Fibroblast of skin of left quadriceps (primary cell): ENCODE results near the gene P4HA1.

ENCODE experiments used
- DNase-seq, 2 experiments: peaks; one replicate each; pipeline ENCODE4 v3.0.0-alpha.2; 2013; ENCODE audit warnings: low read depth in 2 of 2

Gene P4HA1

DNA sequence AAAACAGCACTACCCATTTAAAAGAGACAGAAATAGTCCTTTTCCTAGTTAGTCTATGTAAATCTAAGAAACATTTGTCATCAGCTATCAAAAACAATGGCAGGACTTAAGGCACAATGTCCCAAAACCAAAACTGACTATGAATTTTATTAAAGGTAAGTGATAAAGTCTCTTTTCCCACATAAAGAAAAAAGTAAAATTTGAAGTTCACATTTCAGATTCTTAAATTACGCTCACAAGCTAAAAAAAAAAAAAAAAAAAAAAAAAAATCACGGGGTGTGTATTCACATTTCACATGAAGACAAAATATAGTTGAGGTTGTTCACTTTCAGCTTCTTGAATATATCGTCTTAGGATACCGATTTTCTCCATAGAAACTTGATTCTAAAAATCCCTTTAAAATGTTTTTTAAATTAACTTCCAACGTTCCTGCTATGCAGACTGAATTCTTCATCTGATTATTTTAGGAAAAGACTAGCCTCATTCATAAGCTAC lies 1.6 kb downstream of the P4HA1 start:
- DNase-seq, result no peak

DNA sequence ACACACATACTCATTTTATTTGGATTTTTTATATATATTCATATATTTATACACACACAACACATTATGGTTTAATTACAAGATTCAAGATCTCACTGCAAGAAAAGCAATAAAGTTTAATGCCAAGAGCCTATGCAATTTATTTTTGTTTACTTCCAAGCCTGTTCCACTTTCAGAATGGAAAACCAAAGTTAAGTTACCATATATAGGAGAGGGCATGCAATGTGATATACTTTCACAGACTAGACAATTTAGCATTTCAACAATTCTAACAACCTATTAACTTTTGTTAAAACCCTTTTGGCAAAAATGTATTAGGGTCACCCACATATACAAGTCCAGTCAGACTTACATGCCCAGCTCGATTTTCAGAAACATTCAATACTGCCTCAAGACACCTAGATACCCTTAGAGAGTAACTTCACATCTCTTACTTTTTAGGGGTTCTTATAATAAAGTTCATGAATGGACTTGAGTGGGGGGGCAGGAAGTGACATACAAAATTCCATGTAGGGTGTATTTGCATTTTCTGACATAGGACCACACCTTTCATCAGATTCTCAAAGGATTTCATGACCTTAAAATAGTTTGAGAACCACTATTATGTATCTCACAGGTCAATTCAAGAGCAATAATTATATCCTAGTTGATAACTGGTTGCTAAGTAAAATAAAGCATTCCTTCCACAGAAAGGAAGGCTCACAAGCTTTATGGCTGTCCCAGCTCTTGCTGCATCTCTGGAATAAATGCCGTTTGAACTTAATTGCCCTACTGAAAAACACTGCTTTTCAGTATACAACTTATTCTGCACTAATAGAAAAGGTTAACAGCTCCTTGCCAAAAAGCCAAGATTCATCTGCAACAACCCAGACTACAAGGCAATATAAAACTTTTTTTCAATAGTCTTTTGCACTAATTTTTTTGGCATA lies 2.5 kb downstream of the P4HA1 start:
- no peak for DNase-seq

DNA sequence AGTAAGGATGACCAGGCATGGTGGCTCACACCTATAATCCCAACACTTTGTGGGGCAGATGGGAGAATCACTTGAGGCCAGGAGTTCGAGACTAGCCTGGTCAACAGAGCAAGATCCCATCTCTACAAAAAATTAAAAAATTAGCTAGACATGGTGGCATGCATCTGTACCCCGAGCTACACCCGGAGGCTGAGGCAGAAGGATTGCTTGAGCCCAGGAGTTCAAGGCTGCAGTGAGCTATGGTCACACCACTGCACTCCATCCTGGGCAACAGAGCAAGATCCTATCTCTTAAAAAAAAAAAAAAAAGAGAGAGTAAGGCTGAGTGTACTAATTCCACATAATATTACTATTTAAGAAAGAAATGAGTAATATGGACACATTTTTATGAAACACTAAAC lies 3.8 kb downstream of the P4HA1 start:
- no peak for DNase-seq

DNA sequence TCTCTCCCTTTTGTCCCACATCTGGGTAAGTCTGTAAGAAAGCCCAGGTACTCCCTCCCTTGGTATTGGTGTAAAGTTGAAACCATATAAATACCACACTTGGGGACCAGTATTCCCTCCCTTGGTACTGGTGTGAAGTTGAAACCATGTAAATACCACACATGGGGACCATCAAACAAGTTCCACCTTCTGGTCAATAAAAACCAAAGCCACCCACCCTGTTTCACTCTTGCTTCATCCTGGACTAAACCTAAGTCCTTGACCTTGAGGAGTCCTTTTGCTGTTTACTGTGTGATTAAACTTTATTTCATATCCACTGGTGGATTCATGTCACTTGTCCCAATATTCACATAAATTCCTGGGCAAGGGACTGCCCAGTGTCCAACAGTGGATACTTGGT lies 8.4 kb downstream of the P4HA1 start:
- no peak for DNase-seq

DNA sequence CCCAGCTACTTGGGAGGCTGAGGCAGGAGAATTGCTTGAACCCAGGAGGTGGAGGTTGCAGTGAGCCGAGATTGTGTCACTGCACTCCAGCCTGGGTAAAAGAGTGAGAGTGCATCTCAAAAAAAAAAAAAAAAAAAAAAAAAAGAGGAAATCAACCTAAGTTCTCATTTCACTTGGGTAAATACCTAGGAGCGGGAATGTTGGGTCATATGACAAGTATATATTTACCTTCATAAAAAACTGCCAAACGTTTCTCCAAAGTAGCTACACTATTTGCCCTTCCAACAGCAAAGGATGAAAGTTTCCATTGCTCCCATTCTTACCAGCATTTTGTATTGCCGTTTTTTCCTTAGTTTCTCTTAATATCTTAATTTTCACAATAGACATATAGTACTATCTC lies 9.8 kb downstream of the P4HA1 start:
- no peak for DNase-seq

DNA sequence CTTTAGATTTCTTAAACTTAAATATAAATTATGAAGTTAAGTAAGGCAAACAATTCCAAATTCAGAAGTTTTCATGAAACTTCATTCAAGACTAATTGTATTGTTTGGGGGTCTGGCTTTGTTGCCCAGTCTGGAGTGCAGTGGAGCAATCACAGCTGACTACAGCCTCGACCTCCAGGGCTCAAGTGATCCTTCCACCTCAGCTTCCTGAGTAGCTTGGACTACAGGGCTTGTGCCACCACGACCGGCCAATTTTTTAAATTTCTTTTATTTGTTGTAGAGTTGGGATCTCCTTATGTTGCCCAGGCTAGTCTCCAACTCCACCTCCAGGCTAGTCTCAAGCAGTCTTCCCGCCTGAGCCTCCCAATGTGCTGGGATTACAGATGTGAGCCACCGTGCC lies 12.5 kb downstream of the P4HA1 start:
- no peak for DNase-seq

DNA sequence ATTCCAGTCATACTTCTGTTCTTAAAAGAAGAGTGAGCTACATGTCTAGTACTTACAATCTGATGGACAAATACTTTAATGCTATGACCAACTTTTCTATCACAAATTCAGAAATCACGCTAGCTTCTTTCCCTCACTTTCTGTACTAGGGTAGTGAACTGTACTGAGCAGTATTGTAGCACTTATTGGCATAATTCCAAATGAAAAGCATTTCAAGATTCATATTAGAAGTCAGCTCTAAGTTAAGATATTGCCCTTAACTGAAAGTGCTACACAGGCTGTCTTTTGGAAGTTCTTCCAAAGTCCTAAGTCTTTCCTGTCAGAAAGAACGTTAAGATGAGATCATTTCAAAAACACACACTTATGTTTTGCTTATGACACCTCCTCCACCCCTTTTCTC lies 13.4 kb downstream of the P4HA1 start:
- no peak for DNase-seq

DNA sequence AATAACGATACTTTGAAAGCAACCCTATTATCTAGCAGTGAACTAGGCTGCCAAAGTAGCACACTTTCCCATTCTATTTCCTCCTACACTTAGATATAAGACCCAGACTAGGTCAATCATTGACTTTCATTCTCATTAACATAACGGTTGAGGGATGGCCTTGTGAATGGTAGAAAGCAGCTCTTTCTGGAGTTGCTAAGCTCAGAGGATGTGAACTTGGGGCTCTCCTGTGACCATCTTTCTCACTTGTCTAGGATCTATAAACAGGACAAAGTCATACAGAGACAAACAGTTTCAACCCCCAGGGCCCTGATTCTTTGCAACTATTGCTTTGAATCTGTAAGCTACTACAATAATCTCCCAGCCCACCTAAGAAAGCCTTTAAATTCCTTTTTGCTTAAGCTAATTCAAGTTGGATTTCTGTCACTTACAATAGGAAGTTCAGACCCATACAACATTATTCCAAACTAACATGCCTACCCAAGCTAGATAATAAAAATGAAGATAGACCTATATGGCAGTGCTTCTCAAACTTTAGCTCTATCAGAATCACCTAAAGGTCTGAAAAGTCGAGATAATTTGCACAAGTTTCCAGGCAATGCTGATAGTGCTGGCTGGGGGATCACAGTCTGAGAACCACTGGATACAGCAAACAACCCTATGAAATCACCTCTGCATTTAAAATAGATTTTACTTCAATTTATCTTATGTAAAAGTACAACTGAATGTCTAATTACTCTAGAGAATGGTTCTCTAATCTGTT lies 16.7 kb downstream of the P4HA1 start:
- DNase-seq, result no peak

DNA sequence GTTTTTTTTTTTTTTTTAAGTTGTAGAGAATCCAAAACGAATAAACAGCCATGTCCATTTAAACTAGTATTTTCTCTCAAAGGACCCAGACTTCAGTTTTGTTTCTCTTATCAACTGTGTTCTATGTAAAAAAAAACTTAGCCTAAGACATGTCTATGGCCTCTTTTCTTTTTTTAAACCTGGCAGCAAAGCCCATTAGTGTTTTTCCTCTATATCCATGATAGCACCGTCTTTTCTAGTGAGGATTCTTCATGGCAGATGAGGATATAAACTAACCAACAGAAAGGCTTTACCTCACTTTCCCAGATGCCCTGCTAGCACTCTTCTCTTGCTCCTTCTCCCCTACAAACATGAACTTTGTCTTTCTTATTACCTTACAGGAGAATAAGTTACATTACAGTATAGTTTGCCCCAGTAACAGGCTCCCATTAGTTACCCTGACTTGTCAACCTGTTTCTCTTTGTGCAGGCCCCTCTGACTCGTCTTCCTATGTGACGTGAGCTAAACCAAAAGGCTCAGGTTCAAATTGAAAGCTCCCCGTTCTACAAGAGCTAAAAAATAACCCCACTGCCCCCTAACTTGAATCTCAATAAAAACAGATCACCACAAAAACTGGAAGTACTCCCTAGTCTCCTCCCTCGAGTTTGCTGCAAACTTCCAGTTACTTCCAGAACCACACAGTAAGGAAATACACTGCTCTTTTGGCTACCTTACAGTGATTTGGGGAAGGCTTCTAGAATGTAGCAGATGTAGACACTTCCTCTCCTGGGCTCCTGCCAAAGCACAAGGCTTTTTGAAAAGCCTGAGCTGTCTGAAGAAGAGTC lies 20.1 kb downstream of the P4HA1 start:
- peak; percentile 56 to 66 for DNase-seq

DNA sequence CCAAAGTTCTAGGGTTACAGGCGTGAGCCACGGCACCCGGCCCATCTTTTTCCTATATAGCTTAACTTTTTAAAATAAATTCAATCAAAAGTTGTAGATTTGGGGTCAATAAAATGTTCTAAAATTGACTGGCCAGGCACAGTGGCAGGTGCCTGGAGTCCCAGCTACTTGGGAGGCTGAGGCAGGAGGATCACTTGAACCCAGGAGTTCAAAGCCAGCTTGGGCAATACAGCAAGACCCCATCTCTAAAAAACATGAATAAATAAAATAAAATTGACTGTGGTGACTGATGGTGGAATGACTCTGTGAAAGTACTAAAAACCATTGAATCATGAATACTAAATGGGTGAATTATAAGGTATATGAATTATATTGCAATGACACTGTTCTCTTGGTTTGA lies 20.8 kb downstream of the P4HA1 start:
- DNase-seq, result no peak

DNA sequence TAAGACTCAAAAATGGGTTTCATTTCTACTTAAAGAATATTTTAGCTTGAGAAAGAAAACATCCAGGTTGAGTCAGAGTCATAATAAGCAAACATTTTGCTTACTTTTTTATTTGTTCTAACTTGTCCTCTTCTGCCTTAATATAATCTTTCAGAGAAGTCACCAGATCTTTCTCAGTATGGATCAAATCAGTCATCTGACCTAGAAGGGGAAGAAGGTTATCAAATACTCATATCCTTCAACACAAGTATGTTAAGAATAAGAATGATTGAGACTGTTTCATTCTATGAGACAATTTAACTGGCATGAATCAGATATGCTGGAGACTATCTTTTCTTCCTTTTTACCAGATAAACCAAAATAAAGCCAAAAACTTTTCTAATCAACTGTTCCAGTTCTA lies 23.0 kb downstream of the P4HA1 start:
- no peak for DNase-seq

DNA sequence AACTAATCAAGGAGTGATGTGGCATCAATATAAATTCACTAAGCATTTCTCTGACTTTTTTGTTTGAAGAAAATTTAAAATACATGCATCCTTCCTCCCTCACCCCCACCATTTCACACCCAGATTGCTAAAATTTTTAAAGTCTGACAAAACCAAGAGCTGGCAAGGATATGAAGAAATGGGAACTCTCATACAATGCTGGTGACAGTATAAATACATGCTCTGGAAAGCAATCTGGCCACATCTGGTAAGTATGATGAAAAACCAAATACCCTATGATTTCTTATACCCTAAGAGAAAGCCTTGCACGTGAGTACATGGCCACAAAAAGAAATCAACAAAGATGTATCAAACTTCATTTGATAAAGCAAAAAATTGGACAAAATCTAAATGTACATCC lies 31.2 kb downstream of the P4HA1 start:
- no peak for DNase-seq

DNA sequence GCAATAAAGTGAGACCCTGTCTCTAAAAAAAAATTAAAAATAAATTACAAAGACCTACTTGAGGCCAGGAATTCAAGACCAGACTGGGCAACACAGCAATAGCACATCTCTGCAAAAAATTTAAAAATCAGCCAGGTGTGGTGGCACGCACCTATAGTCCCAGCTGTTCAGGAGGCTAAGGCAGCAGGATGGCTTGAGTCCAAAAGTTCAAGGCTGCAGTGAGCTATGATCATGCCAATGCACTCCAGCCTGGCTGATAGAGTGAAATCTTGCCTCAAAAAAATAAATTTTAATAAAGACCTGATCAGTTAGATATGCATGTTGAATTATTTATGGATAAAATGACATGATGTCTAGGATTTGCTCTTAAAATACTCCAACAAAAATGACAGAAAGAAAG lies 34.9 kb downstream of the P4HA1 start:
- DNase-seq, result no peak

DNA sequence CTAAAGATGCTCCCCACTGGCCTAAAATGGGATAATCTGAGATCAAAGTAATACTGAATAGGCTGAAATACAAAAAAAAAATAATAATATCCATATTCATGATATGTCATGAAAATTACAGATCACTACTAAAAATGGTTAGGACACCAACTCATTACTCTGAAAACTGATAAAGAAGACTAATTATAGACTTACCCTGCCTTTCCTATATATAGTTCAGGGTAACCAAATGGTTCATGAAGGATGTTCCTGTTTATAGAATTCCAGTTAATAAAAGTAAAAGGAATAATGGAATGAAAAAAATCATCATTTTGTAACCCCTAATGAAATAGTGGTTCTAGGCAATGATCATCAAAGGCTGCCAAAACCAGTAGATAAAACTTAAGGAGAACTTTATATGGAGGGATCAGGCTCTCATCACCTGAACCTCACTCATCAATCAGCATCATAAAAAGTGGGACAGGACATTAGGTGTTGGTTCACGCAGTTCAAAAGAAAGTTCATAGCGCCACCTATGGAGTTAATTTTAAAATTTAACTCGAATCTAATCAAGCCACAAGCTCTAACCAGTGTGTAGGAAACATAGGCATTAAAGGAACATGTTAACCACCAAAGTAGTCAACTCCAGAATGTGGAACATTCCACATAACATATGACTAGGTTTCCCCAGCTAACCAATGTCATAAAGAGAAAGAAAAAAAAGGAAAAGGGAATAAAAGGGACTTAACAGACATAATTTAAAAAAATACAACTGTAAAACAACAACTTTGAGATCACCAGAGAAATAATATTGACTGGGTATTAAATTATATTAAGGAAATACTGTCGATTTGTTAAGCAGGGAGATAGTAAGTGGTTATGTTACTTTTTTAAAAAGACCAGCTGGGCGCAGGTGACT lies 35.7 kb downstream of the P4HA1 start:
- DNase-seq, result peak; percentile 14 to 15

DNA sequence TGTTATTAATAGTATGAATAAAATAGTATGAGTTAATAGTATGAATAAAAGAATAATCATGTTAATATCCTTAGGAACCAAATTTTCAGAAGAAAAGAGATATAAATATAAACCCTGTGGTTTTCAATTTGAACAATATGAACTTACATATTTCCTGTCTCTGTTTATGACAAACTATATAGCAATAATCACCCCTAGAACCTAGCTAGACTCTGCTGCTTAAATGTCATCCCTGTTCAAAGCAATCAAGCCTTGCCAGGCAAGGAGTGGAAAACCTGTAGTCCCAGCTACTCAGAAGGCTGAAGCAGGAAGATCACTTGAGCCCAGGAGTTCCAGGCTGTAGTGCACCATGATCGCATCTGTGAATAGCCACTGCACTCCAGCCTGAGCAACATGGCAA lies 36.5 kb downstream of the P4HA1 start:
- no peak for DNase-seq

DNA sequence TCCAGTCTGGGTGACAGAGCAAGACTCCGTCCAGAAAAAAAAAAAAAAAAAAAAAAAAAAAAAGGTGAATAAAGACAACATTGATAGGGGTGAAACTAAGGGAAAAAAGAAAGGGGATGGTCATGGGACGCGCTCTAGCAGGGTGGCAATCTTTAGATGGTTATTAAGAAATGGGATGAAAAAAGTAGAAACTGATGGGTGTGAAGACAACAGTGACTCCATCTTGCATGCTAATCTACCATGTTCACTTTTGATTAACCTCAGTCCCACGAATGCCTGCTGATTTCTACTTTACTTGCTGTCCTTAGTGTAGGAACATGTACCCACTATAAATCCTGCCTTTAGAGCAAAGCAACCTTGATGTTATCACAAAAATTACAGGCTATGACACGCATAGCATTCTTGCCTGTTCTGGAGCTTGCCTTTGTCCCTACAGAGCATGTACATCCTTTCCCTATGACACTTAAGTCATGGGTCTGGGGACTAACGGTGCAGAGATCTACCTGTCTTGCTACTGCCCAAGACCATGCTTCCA lies 38.5 kb downstream of the P4HA1 start:
- no peak for DNase-seq

DNA sequence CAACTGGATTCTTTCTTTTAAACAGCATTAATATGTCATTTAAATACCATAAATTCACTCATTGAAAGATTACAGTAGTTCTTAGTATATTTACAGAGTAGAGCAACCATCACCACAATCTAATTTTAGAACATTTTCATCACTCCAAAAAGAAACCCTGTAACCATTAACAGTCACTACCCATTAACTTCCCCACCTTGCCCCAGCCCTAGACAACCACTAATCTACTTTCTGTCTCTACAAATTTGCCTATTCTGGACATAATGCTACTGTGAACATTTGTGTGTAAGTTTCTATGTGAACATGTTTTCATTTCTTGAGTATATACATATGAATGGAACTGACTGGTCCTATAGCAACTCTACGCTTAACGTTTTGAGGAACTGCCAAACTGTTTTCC lies 42.4 kb downstream of the P4HA1 start:
- DNase-seq, result no peak

DNA sequence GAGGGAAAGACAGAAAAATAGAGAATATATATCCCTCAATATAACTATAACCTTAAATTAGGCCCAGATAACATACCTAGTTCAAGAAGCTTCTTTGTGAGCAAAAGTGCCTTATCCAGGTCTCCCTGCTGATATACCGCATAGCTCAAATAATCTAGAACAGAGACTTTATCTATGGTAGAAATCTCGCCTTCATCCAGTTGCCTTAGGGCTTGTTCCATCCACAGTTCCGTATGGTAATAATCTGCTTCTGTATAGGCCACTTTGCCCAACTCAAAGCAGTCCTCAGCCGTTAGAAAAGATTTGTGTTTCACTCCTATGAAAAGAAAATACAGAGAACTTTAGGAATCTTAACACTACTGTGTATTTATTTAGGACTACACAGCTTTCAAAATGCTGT lies 43.4 kb downstream of the P4HA1 start:
- no peak for DNase-seq

DNA sequence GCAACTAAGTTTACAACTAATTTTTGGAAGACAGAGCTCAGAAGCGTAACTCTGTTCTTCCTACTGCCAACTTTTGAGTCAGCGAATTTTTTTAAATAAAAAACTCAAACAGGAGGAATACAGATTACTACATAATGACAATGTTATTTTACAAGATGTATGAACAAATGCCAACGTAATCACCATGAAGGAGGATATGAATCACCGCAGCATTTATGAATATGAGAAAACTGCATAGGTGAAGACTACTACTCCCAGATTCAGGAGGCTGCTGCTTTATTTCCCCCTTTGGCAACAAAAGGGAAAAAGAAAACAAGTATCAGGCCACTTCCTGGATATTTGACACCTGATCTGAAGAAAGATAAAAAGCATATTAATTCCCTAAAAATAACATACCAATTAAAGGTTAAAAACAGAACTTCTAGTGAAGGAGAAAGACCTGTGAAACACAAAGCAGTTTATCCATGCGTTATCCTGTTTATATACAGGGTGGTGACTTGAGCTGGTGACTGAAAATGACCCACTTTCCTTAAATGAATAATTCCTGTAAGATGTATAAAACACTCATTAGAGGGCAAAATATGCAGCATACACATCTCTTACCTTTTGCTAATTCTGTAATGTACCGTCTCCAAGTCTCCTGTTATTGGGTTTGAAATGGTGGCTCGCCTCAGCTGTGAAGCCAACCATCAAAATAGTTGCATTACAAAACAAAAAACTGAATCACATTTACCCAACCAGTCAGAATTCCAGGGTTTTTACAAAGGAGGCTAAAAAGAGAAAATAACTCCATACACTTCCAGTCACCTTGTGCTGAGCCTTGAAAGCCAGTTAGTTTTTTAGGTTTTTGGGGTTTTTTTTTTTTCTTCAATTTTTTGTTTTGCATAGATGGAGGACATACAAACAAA lies 52.0 kb downstream of the P4HA1 start:
- peak; percentile 44 for DNase-seq
